GM12878 (cell line): ENCODE results near the gene BHLHE23. TPM values are rescaled to one million over a fixed set of nuclear protein-coding genes. Genes with fewer than 3 reads are reported as not detected.

ENCODE experiments used
- ATAC-seq: fragments of 200-7000 bp; cut with Tn5 transposase; 3 replicates; pipeline ENCODE4 v1.9.1; 2020; ENCODE audit warnings: mild to moderate bottlenecking, moderate library complexity
- BruUV-seq: library from RNA; stranded (reverse); fragments of 400-500 nt; replicated peaks from 2 replicates; lab custom pipeline; 2021; lab: Mats Ljungman, UMichigan
- CTCF ChIA-PET: fragments of 300-600 bp; sonication (Branson Sonifier 250); formaldehyde crosslinking; extraction: SDS; loops from one replicate; lab custom pipeline; 2021; ENCODE audit warnings: inconsistent platforms; lab: Yijun Ruan, JAX
- POLR2A ChIA-PET: fragments of 350-600 bp; formaldehyde crosslinking; extraction: SDS; loops from one replicate; lab custom pipeline; 2021; ENCODE audit warnings: inconsistent platforms; lab: Charles Lee
- RAD21 ChIA-PET: fragments of 300-600 bp; sonication (Branson Sonifier 250); formaldehyde crosslinking; loops from one replicate; lab custom pipeline; 2023; ENCODE audit warnings: antibody characterized with exemption; ENCODE audit not compliant: unreplicated experiment; lab: Charles Lee
- SMC1A ChIA-PET: fragments of 300-600 bp; sonication (Branson Sonifier 250); formaldehyde crosslinking; loops from one replicate; lab custom pipeline; 2023; ENCODE audit not compliant: unreplicated experiment, uncharacterized antibody; lab: Charles Lee
- DNase-seq: peaks from one replicate; pipeline ENCODE4 v3.0.0-alpha.2; 2011; ENCODE audit warnings: low read depth, low spot score
- FAIRE-seq: peaks from 3 replicates; lab custom pipeline; 2011; peaks lifted over from hg19 to GRCh38; lab: Jason Lieb, UNC
- H2AFZ ChIP-seq: 2 replicates; pipeline ENCODE4 v1.6.0; 2011; ENCODE audit warnings: low read depth, low read length, control low read depth; ENCODE audit not compliant: control insufficient read depth
- H3K27ac ChIP-seq: 2 replicates; pipeline ENCODE4 v1.5.1; 2011; ENCODE audit warnings: control low read depth; ENCODE audit not compliant: control insufficient read depth, insufficient read depth
- H3K27me3 ChIP-seq, 2 experiments: replicated peaks in 1 of 2; 2 replicates each; pipeline versions ENCODE4 v1.6.0 to v1.6.1; 2011; ENCODE audit warnings: low read length in 1 of 2; ENCODE audit not compliant: control insufficient read depth in 2 of 2, insufficient read depth in 2 of 2
- H3K36me3 ChIP-seq, 2 experiments: 2 replicates each; pipeline ENCODE4 v1.5.1; 2011; ENCODE audit warnings: low read length in 1 of 2; ENCODE audit not compliant: control insufficient read depth in 2 of 2, insufficient read depth in 2 of 2
- H3K4me1 ChIP-seq: 2 replicates; pipeline ENCODE4 v1.6.1; 2011; ENCODE audit warnings: mild to moderate bottlenecking, low read length, moderate library complexity, mixed read lengths; ENCODE audit not compliant: control insufficient read depth, insufficient read depth
- H3K4me2 ChIP-seq: 2 replicates; pipeline ENCODE4 v1.6.0; 2011; ENCODE audit warnings: control low read depth; ENCODE audit not compliant: control insufficient read depth, insufficient read depth
- H3K4me3 ChIP-seq: fragments of 200-600 bp; sonication (generic); 2 replicates; pipeline ENCODE4 v1.5.1; 2016
- H3K79me2 ChIP-seq: 2 replicates; pipeline ENCODE4 v1.6.0; 2011; ENCODE audit warnings: low read length; ENCODE audit not compliant: control insufficient read depth, insufficient read depth
- H3K9ac ChIP-seq: 2 replicates; pipeline ENCODE4 v1.8.0; 2011; ENCODE audit warnings: low read length, control low read depth, mixed read lengths; ENCODE audit not compliant: control insufficient read depth, insufficient read depth
- H3K9me3 ChIP-seq: replicated peaks from 3 replicates; pipeline ENCODE4 v1.5.1; 2011; ENCODE audit warnings: mild to moderate bottlenecking, low read length; ENCODE audit not compliant: control insufficient read depth, insufficient read depth
- H4K20me1 ChIP-seq: 2 replicates; pipeline ENCODE4 v1.6.0; 2011; ENCODE audit not compliant: control insufficient read depth, insufficient read depth
- BACH1 ChIP-seq: fragments of 450-650 bp; IDR thresholded peaks from 2 replicates; pipeline ENCODE4 v1.6.1; 2017; ENCODE audit warnings: mild to moderate bottlenecking, borderline replicate concordance
- BCL11A ChIP-seq: IDR thresholded peaks from 2 replicates; pipeline ENCODE4 v1.6.1; 2011; ENCODE audit warnings: low read depth, low read length
- CHD1 ChIP-seq: IDR thresholded peaks from 2 replicates; pipeline ENCODE4 v1.6.1; 2012; ENCODE audit warnings: low read depth, low read length, improper control_type of control experiment
- NFXL1 ChIP-seq: fragments of 450-650 bp; IDR thresholded peaks from 2 replicates; pipeline ENCODE4 v1.6.1; 2017; ENCODE audit warnings: antibody characterized with exemption, mild to moderate bottlenecking, borderline replicate concordance
- NR2C1 ChIP-seq: fragments of 450-650 bp; IDR thresholded peaks from 2 replicates; pipeline ENCODE4 v1.6.1; 2017; ENCODE audit warnings: antibody characterized with exemption, mild to moderate bottlenecking, moderate library complexity
- NRF1 ChIP-seq: conservative IDR thresholded peaks from 2 replicates; pipeline ENCODE4 v1.6.1; 2011; ENCODE audit warnings: mild to moderate bottlenecking, low read depth, low read length, improper control_type of control experiment
- PAX5 ChIP-seq: IDR thresholded peaks from 2 replicates; pipeline ENCODE4 v1.6.1; 2011; ENCODE audit warnings: low read depth, low read length, borderline replicate concordance
- SMC3 ChIP-seq: IDR thresholded peaks from 2 replicates; pipeline ENCODE4 v1.6.1; 2011; ENCODE audit warnings: low read length, improper control_type of control experiment, borderline replicate concordance
- TARDBP ChIP-seq: IDR thresholded peaks from 2 replicates; pipeline ENCODE4 v1.6.1; 2016; ENCODE audit warnings: borderline replicate concordance
- TCF7 ChIP-seq: IDR thresholded peaks from 2 replicates; pipeline ENCODE4 v1.6.1; 2014; ENCODE audit warnings: antibody characterized with exemption, borderline replicate concordance
- YY1 ChIP-seq: IDR thresholded peaks from 2 replicates; pipeline ENCODE4 v1.6.1; 2011; ENCODE audit warnings: low read depth, mild to moderate bottlenecking, low read length
- ZZZ3 ChIP-seq: IDR thresholded peaks from 2 replicates; pipeline ENCODE4 v1.6.1; 2011; ENCODE audit warnings: low read depth; ENCODE audit not compliant: control insufficient read depth, insufficient read length
- WGBS: methylation state at CpG from one replicate; pipeline ENCODE4 v1.1.6; 2016; ENCODE audit warnings: low lambda C conversion rate; ENCODE audit not compliant: insufficient replicate concordance, insufficient coverage; ENCODE audit errors: missing lambda C conversion rate; 5-methylcytosine and 5-hydroxymethylcytosine counted together
- in situ Hi-C: fragments of 300-500 bp; cut with MboI; formaldehyde crosslinking; loops from 9 replicates; pipeline ENCODE4 v1.14.3; 2018; ENCODE audit warnings: mixed read lengths
- intact Hi-C: fragments of 100-400 bp; cut with micrococcal nuclease; formaldehyde crosslinking; loops from one replicate; pipeline ENCODE4 v1.14.2; 2022; ENCODE audit not compliant: unreplicated experiment
- polyA plus RNA-seq, 11 experiments: library from polyadenylated mRNA; depleted of rRNA in 4 of 11; unstranded in 6 of 11; stranded (reverse) in 5 of 11; fragments of >200 nt; fragmentation: Nextera tagmentation in 4 of 11; fragmentation: Illumina TruSeq in 1 of 11; extraction: Ambion mirVana in 4 of 11; extraction: Trizol in 1 of 11; gene quantifications; 1 replicate in 1 of 11; 2 replicates in 10 of 11; pipeline versions ENCODE4 v1.2.1 to v1.2.3, GENCODE V29; 2011 to 2016; ENCODE audit warnings: inconsistent platforms in 2 of 11, missing spikeins in 2 of 11, low read depth in 1 of 11
- total RNA-seq, 4 experiments: library from RNA; depleted of rRNA in 3 of 4; stranded (reverse); fragments of >200 nt in 3 of 4; fragmentation: Illumina TruSeq in 1 of 4; extraction: Trizol in 1 of 4; gene quantifications; 2 replicates each; pipeline versions ENCODE4 v1.2.1 to v1.2.3, GENCODE V29; 2013 to 2021

BHLHE23 gene
- total and polyA plus RNA-seq, 10 of the 15 experiments (the other 5 are each of a cell fraction or from before 2014, with no cell fraction given): 0.28 to 0.33 TPM; not detected in 8

GRCh38 chr20:63051186-63051860 is 44.6 kb upstream of the BHLHE23 start:
- FAIRE-seq (no peak), DNase-seq (no peak), ATAC-seq (no peak)
- intact Hi-C loops (no loop called here), in situ Hi-C loops (no loop called here)
- TF ChIP-seq NFXL1 (no peak), BCL11A (no peak), TARDBP (no peak), BACH1 (no peak), SMC3 (no peak), ZZZ3 (no peak), TCF7 (no peak), PAX5 (no peak), CHD1 (no peak), NR2C1 (no peak), NRF1 (no peak), YY1 (no peak)
- Histone ChIP-seq H3K9me3 (peaks cover 3% of the 10 kb centered on the region; the same call in 1 of the 3 replicates), H3K79me2 (no peaks in the 10 kb centered on the region), H3K4me1 (no peaks in the 10 kb centered on the region), H2AFZ (no peak overlapping the region), H3K27ac (no peak overlapping the region), H3K4me2 (no peak overlapping the region), H3K27me3 (no peaks in the 10 kb centered on the region), H3K9ac (no peak overlapping the region), H4K20me1 (no peaks in the 10 kb centered on the region), H3K36me3 (no peaks in the 10 kb centered on the region), H3K4me3 (no peak overlapping the region)
- ChIA-PET SMC1A (no interaction called here), RAD21 (no interaction called here), CTCF (no interaction called here), POLR2A (interaction anchor here (0.6 kb wide), 1 partner anchor 928 kb away, joined by 4 read pairs; the partner anchor contains the start of gene SAMD10)
- 34% methylated on average over 13 of the region's 13 CpGs for WGBS
- no TSS peak for BruUV-seq
